NCI-H2081 (cell line): ENCODE data around the gene IL17REL.
A peak's percentile ranks its signal among the peaks of the same experiment; 100 is the strongest.
"Not testable (repeated sequence)": the region's sequence is repeated elsewhere in the genome, so short reads cannot be mapped to it uniquely, and the experiment has no call there.

Experiments
- DNase-seq, 2 experiments: peaks; one replicate each; lab custom pipeline; 2025; lab: John Stamatoyannopoulos, UW

IL17REL gene

GRCh38 chr22:49986325-49986724 is 26.2 kb downstream of the IL17REL start:
- no peak for DNase-seq

GRCh38 chr22:49983148-49984042 is 29.2 kb downstream of the IL17REL start:
- DNase-seq, result no peak

- DNase-seq, result not testable (repeated sequence)
Observed at GRCh38 chr22:49981799-49982198, 30.8 kb downstream of the IL17REL start.

GRCh38 chr22:49979587-49980264 is 32.8 kb downstream of the IL17REL start:
- DNase-seq, result no peak

- no peak for DNase-seq
Observed at GRCh38 chr22:49977578-49977977, 35.0 kb downstream of the IL17REL start.

GRCh38 chr22:49976439-49977175 is 36.0 kb downstream of the IL17REL start:
- no peak for DNase-seq

GRCh38 chr22:49975543-49976389 is 36.8 kb downstream of the IL17REL start:
- DNase-seq, result no peak

GRCh38 chr22:49973018-49973961 is 39.3 kb downstream of the IL17REL start:
- no peak for DNase-seq

GRCh38 chr22:49972163-49973017 is 40.2 kb downstream of the IL17REL start:
- no peak for DNase-seq

- no peak for DNase-seq
Observed at GRCh38 chr22:49971232-49972162, 41.1 kb downstream of the IL17REL start.

GRCh38 chr22:49970528-49971231 is 41.9 kb downstream of the IL17REL start:
- DNase-seq, result peak; percentile 79 to 83

- no peak for DNase-seq
Observed at GRCh38 chr22:49969751-49970527, 42.6 kb downstream of the IL17REL start.

- no peak for DNase-seq
Observed at GRCh38 chr22:49968831-49969661, 43.5 kb downstream of the IL17REL start.

- no peak for DNase-seq
Observed at GRCh38 chr22:49968313-49968830, 44.2 kb downstream of the IL17REL start.

- no peak for DNase-seq
Observed at GRCh38 chr22:49967706-49968208, 44.8 kb downstream of the IL17REL start.
